A204.1 (cell line): ENCODE data around the gene GYPC.

ENCODE experiments used
- FAIRE-seq: peaks from 2 replicates; lab custom pipeline; 2012; peaks lifted over from hg19 to GRCh38; lab: Jason Lieb, UNC

Gene GYPC

GRCh38 chr2:126650994-126651393, 5.0 kb upstream of the GYPC start:
- no peak for FAIRE-seq

- no peak for FAIRE-seq
Observed at GRCh38 chr2:126652323-126652891, 3.6 kb upstream of the GYPC start.

- FAIRE-seq: no peak
Observed at GRCh38 chr2:126653109-126653508, 2.8 kb upstream of the GYPC start.

- FAIRE-seq: no peak
Observed at GRCh38 chr2:126653761-126654160, 2.2 kb upstream of the GYPC start.

GRCh38 chr2:126655051-126655450, 907 bp upstream of the GYPC start:
- no peak for FAIRE-seq

- no peak for FAIRE-seq
Observed at GRCh38 chr2:126656431-126657147, 631 bp downstream of the GYPC start.

GRCh38 chr2:126657148-126657635, 1.2 kb downstream of the GYPC start:
- no peak for FAIRE-seq

- no peak for FAIRE-seq
Observed at GRCh38 chr2:126657636-126658318, 1.8 kb downstream of the GYPC start.

GRCh38 chr2:126658319-126658904, 2.5 kb downstream of the GYPC start:
- no peak for FAIRE-seq

- FAIRE-seq: no peak
Observed at GRCh38 chr2:126658905-126659561, 3.1 kb downstream of the GYPC start.

- no peak for FAIRE-seq
Observed at GRCh38 chr2:126659562-126660467, 3.9 kb downstream of the GYPC start.

- FAIRE-seq: no peak
Observed at GRCh38 chr2:126660971-126661370, 5.0 kb downstream of the GYPC start.

- no peak for FAIRE-seq
Observed at GRCh38 chr2:126661702-126662500, 5.9 kb downstream of the GYPC start.

- FAIRE-seq: no peak
Observed at GRCh38 chr2:126662621-126663020, 6.7 kb downstream of the GYPC start.

- FAIRE-seq: no peak
Observed at GRCh38 chr2:126663184-126663963, 7.4 kb downstream of the GYPC start.

- no peak for FAIRE-seq
Observed at GRCh38 chr2:126664234-126664633, 8.3 kb downstream of the GYPC start.

GRCh38 chr2:126664639-126665038, 8.7 kb downstream of the GYPC start:
- no peak for FAIRE-seq

- no peak for FAIRE-seq
Observed at GRCh38 chr2:126665483-126665882, 9.5 kb downstream of the GYPC start.

GRCh38 chr2:126668254-126668653, 12.3 kb downstream of the GYPC start:
- no peak for FAIRE-seq

- no peak for FAIRE-seq
Observed at GRCh38 chr2:126669772-126670171, 13.8 kb downstream of the GYPC start.
